GM19324 (cell line): ENCODE data around the gene GRAMD4.

Experiments
- ATAC-seq: cut with Tn5 transposase; IDR thresholded peaks from one replicate; pipeline ENCODE4 v1.9.1; 2021; ENCODE audit warnings: mild to moderate bottlenecking, moderate library complexity; ENCODE audit not compliant: unreplicated experiment, low FRiP score

Gene GRAMD4

GRCh38 chr22:46665751-46666280, 45.6 kb downstream of the GRAMD4 start:
- no peak for ATAC-seq

- no peak for ATAC-seq
These were observed 46.5 kb downstream of the GRAMD4 start for GRCh38 chr22:46666577-46667244.

- ATAC-seq = no peak
These were observed 47.0 kb downstream of the GRAMD4 start for GRCh38 chr22:46667245-46667623.

DNA sequence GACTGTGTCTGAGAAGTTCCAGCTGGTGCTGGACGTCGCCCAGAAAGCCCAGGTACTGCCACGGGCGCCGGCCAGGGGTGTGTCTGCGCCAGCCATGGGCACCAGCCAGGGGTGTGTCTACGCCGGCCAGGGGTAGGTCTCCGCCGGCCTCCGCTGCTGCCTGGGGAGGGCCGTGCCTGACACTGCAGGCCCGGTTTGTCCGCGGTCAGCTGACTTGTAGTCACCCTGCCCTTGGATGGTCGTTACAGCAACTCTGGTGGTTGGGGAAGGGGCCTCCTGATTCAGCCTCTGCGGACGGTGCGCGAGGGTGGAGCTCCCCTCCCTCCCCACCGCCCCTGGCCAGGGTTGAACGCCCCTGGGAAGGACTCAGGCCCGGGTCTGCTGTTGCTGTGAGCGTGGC, 47.9 kb downstream of the GRAMD4 start:
- no peak for ATAC-seq

- no peak for ATAC-seq
These were observed 49.0 kb downstream of the GRAMD4 start for GRCh38 chr22:46669201-46669600.

DNA sequence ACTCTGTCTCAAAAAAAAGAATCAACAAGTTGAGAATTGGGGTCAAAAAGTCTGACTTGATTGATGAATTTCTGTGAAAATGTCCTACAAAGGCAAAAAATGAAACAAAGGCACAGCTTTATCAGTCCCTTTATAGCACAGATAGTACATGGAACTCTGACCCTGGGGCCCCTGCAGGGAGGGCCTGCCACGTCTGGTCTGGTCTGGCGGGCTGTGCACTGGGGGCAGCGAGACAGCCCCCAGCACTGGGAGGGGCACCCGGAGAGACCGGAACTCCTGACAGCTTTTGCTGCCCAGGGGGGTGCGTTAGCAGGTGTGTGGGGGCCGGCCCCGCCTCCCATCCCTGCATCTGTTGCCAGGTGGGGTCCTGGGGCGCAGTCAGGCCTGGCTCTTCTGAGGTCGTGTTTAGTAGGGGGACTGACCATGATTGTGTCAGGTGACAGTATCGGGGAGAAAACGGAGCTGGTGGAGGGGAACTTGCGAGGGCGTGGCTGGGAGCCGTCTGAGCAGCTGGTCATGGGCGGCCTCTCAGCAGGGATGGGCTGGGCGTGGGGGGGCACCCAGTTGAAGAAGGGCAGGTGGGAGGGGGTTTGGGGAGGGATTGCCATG, 51.7 kb downstream of the GRAMD4 start:
- ATAC-seq = no peak

DNA sequence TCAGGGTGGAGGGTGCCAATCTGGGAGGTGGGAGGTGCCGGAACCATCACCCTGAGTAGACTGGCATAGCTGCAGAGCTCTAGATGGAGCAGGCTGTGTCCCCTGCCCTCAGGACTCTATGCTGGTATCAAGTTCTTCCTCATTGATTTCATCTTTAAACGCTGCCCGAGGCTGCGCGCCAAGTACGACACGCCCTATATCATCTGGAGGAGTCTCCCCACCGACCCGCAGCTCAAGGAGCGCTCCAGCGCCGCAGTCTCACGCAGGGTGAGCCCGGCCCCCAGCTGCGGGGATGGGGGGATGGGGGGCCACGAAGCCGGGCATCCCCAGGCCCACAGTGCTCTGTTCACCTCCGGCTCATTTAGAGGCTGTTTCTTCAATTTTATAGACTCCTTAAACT, 52.5 kb downstream of the GRAMD4 start:
- ATAC-seq = no peak

DNA sequence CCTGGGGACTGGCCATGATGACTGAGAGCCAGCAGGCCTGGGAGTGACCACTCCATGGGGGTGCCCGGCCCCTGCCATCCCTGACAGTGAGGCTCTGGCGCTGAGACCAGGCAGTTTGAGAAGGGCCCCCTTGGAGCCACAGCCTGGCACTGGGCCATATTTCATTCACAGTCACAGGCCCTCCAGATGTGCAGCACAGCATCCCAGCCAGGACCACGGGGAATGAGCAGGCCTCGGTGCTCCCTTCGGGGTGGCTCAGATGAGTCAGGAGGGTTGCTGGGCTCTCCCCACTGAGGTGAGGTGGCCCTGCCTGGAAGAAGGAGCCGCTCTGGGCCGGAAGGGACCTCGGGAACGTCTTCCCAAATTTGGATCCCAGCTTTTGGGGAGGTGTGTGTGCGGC, 53.0 kb downstream of the GRAMD4 start:
- ATAC-seq = no peak

GRCh38 chr22:46673662-46674236, 53.6 kb downstream of the GRAMD4 start:
- ATAC-seq = no peak

- no peak for ATAC-seq
These were observed 54.2 kb downstream of the GRAMD4 start for GRCh38 chr22:46674367-46674781.

DNA sequence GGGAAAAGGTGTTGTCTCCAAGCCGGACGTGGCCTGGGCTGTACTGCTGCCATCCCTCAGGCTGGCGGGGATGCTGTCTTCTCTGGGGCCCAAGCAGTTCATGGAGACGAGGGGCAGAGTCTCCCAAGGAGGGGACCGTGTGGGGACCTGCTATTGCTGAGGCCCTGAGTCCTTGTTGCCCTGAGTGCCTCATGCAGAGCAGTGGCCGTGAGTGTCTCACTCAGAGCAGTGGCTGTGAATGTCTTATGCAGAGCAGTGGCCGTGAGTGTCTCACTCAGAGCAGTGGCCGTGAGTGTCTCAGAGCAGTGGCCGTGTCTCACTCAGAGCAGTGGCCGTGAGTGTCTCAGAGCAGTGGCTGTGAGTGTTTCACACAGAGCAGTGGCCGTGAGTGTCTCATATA, 54.7 kb downstream of the GRAMD4 start:
- ATAC-seq = no peak

GRCh38 chr22:46675479-46675878, 55.3 kb downstream of the GRAMD4 start:
- no peak for ATAC-seq

GRCh38 chr22:46675938-46676337, 55.8 kb downstream of the GRAMD4 start:
- ATAC-seq = no peak

DNA sequence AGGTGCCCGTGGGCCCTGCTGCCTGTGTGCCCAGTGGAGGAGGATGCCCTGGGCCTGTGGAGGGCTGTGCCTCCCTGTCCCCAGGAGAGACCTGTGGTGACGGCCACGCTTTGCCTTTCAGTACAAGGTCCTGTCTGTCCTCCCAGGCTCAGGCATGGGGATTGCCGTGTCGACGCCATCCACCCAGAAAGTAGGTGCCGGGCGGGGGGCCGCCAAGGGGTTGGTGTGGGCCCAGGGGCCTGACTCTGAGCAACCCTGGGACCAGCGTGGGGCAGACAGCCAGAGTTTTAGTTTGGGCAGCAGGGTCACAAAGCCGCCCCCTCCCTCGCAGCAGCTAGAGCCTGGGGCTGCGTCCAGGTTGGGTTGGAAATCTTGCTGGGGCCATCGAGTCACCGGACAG, 56.3 kb downstream of the GRAMD4 start:
- ATAC-seq = no peak

DNA sequence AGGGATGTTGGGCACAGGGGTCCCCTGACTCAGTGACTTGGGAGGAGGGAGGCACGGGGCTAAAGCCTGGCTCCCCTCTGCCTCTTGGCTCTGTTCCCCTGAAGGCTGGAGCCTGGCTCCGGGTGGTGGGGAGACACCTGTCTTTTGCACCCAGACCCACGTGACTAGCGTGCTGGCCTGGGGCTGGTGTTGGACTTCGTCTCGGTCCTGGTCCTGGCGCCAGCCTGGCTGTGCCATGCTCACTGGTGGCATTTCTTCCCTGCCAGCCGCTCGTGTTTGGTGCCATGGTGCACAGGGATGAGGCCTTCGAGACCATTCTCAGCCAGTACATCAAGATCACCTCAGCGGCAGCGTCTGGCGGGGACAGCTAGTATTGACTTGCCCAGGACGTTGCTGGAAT, 56.7 kb downstream of the GRAMD4 start:
- no peak for ATAC-seq

GRCh38 chr22:46677323-46678002, 57.3 kb downstream of the GRAMD4 start:
- no peak for ATAC-seq

DNA sequence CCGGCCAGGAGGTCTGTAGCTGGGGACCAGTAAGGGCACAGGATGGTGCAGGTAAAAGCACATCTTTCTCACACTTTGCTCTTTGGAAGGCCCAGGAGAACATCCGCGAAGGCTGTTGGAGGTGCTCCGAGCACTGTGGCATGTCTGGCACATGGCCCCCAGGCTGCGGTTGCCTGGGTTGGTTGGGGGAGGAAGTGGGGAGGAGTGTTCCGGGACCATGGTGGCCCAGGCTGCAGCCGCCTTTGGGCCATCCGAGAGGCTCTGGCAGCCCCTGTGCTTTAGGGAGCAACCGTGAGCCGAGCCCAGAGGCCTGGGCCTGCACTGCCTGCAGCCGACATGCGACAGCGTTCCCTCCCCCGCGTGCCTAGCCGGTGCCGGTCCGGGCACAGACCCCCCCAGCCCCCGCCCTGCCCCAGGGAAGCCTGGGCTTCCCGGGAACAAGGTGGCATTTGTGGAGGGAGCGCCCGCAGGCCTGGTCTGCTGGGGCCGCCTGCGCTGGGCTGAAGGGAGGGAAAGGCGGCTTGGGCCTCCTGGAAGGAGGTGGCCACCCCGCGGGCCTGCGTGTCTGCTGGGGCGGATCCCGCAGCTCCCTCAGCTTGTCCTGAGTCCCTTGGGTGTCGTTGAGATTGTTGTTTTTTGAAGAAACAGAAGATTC, 57.9 kb downstream of the GRAMD4 start:
- ATAC-seq = no peak

DNA sequence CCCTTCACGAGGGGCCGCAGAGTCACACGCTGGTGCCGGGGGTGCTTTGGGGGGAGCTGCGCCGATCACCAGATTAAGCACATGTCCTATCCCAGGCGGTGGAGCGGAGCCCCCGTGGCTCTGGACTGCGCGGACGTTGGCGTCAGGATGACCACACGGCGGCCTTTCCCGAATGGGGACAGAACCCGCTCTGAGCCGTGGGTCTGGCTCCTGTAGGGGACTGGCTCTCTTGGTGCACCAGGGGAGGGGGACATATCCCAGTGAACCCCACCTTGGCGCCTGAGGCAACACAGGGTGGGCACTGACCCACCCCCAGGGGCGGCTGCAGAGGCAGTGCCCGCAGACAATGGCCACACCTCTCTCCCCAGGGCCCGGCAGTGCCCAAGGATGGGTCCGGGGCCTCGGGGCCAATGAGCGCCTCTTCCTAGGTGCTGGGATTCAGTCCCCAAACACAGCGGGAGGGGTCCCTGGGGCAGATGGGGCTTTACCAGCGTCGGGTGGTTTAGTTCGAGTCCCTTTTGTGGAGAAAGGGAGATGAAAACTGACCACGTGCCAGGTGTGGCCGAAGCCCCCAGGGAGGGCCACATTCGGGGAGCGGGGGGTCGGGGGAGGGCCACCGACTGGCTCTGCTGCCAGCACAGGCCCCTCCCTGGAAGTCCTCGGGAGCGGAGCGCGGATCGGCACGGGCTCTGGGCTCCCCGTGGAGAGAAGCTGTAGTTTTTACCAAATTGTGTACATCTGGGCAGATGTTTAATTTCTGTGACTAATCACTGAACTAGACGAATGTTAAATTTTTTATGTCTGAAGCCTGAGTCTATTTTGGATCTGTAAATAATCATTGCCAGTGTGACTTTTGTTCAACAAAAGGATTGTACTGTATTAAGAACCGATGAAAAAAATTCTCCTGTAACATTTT, 58.9 kb downstream of the GRAMD4 start:
- ATAC-seq = no peak

GRCh38 chr22:46679706-46680269, 59.6 kb downstream of the GRAMD4 start:
- no peak for ATAC-seq

GRCh38 chr22:46681010-46681409, 60.8 kb downstream of the GRAMD4 start:
- ATAC-seq = no peak
